ENCODE data around the gene EID1. TPM values are rescaled to one million over a fixed set of nuclear protein-coding genes. Genes with fewer than 3 reads are reported as not detected.
"Not testable (repeated sequence)": the region's sequence is repeated elsewhere in the genome, so short reads cannot be mapped to it uniquely, and the experiment has no call there.

Gene EID1
- total RNA-seq, 2 donors from 2014 or later, result 67.5 to 96.9 TPM

DNA sequence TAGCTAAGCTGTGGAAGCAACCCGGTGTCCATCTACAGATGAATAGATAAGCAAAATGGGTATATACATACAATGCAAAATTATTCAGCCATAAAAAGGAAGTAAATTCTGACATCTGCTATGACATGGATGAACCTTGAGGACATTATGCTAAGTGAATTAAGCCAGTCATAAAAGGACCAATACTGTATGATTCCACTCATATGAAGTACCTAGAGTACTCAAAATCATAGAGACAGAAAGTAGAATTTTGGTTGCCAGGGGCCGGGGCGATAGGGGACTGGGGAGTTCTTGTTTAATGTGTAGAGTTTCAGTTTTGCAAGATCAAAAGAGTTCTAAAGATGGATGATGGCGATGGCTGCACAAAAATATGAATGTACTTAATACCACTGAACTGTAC is 10.3 kb downstream of the EID1 start:
- no peak overlapping the region for H3K27ac Mint-ChIP-seq
- no peaks in the 10 kb centered on the region for H3K4me1 Mint-ChIP-seq
- peaks cover 19% of the 10 kb centered on the region for H3K27me3 Mint-ChIP-seq
- peak; percentile 83 for ATAC-seq (replicated peaks)
- no peaks in the 10 kb centered on the region for H3K9me3 Mint-ChIP-seq
- no peak overlapping the region for H3K4me3 Mint-ChIP-seq
- no peaks in the 10 kb centered on the region for H3K36me3 Mint-ChIP-seq (ENCODE audit: low read depth)

DNA sequence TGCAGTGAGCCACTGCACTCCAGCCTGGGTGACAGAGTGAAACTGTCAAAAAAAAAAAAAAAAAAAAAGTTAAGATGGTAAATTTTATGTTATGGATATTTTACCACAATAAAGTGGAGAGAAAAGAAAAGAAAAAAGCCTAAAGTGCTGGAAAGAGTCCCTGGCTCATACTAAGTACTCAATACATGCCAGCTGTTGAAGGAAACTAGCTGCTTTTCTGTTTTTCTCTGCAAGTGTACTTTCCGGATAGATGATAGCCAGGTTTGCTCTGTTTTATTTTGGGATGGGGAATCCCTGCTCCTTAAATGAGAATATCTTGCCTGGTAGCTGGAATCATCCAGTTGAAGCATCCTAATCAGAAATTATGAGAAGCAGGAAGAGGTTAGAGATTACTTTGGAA is 10.9 kb downstream of the EID1 start:
- Mint-ChIP-seq H3K9me3 (no peaks in the 10 kb centered on the region), H3K27me3 (peaks cover 21% of the 10 kb centered on the region), H3K36me3 (ENCODE audit: low read depth) (no peaks in the 10 kb centered on the region), H3K4me3 (no peak overlapping the region), H3K4me1 (no peaks in the 10 kb centered on the region), H3K27ac (no peak overlapping the region)
- ATAC-seq (replicated peaks), result no peak

DNA sequence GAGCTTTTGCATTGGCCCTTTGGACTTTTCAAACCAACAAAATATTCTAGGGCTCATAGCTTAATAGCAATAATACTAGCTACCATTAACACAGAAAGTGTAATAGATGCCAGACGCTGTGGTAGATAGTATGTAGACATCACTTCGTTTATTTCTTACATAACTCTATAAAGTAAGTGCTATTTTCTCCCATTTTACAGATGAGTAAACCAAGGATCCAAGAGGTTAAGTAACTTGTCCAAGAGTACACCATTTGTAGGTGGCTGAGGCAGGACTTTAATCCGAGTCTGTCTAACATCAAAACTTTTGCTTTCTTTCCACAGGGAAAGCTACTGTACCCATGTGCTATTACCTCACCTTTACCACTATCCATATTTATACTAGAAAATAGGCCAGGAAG is 12.0 kb downstream of the EID1 start:
- no peak overlapping the region for H3K4me3 Mint-ChIP-seq
- H3K27ac Mint-ChIP-seq, result no peak overlapping the region
- H3K9me3 Mint-ChIP-seq, result no peaks in the 10 kb centered on the region
- no peaks in the 10 kb centered on the region for H3K36me3 Mint-ChIP-seq (ENCODE audit: low read depth)
- H3K27me3 Mint-ChIP-seq, result peaks cover 23% of the 10 kb centered on the region
- no peaks in the 10 kb centered on the region for H3K4me1 Mint-ChIP-seq
- ATAC-seq (replicated peaks), result no peak

DNA sequence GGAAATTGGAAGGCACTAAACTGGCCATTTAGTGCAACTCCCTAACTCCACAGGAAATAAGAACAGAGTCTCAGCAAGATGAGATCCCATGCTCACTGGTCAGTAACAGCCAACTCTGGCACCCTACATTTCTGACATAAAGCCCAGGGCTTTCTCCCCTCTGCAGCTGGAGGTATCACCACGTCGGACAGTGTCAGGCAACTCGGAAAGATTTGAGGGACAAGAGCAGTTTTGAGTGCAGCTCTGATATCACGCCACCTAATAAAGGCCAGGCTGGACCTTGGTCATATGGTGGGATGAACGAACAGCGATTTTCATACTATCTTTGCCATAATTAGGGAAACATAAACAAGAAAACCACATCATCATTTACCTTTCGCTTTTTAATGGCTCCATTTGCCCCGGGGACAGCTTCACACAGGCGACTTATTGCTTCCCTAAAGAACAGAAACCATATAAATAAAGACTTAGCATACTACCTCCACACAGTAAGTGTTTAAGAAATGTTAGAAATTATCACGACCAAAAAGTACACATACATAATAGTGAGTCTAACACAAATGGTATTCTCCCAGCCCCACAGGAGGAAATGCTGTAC is 12.5 kb downstream of the EID1 start:
- ATAC-seq (replicated peaks), result no peak
- H3K9me3 Mint-ChIP-seq, result no peaks in the 10 kb centered on the region

DNA sequence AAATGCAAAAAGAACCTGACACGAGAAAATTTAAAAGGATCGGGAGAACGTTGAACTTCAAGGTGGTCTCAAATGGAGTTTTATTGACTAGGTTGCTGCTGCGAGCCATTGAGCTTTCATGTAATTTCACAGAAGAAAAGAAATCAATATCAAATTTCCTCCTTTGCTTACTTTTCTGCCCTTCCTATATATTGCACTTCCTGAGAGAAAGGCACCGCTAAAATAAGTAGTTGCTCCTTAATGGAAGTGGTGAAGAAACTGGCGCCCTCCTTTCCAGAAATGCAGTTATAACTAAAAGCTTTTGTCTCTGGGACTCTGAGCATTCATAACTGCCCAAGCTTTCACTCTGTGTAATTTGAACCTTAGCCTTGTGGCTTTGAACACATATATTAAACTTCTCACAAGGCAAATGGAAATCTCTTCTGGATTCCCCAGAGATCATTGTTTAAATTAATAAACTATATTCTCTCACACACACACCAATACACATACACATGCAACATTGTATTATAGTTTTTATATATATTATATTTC is 13.4 kb downstream of the EID1 start:
- no peaks in the 10 kb centered on the region for H3K36me3 Mint-ChIP-seq (ENCODE audit: low read depth)
- no peaks in the 10 kb centered on the region for H3K9me3 Mint-ChIP-seq
- H3K4me1 Mint-ChIP-seq, result no peaks in the 10 kb centered on the region
- H3K27me3 Mint-ChIP-seq, result peaks cover 25% of the 10 kb centered on the region
- H3K4me3 Mint-ChIP-seq, result no peak overlapping the region
- ATAC-seq (replicated peaks), result no peak
- H3K27ac Mint-ChIP-seq, result no peak overlapping the region

More for the DNA sequence above, 12.5 kb downstream of the EID1 start:
- H3K36me3 Mint-ChIP-seq (ENCODE audit: low read depth), result no peaks in the 10 kb centered on the region
- no peaks in the 10 kb centered on the region for H3K4me1 Mint-ChIP-seq
- H3K4me3 Mint-ChIP-seq, result no peak overlapping the region
- peaks cover 23% of the 10 kb centered on the region for H3K27me3 Mint-ChIP-seq
- no peak overlapping the region for H3K27ac Mint-ChIP-seq

DNA sequence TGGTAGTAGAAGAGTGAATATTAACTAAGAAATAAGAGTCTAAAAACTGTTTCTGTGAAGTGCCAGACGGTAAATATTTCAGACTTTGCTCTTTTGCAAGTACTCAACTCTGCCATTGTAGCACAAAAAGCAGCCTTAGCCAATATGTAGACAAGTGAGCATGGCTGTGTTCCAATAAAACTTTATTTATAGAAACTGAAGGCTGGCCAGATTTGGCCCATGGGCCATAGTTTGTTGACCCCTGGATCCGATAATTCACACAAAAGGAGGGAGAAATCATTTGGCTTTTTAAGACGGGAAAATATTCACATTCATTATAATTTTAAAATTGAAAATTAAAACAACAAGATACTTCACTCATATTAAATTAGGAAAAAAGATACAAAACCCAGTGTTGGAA is 15.4 kb downstream of the EID1 start:
- H3K27me3 Mint-ChIP-seq, result peaks cover 38% of the 10 kb centered on the region
- no peaks in the 10 kb centered on the region for H3K36me3 Mint-ChIP-seq (ENCODE audit: low read depth)
- H3K9me3 Mint-ChIP-seq, result no peaks in the 10 kb centered on the region
- peaks cover 4% of the 10 kb centered on the region for H3K4me1 Mint-ChIP-seq
- H3K27ac Mint-ChIP-seq, result no peak overlapping the region
- no peak for ATAC-seq (replicated peaks)
- H3K4me3 Mint-ChIP-seq, result no peak overlapping the region

DNA sequence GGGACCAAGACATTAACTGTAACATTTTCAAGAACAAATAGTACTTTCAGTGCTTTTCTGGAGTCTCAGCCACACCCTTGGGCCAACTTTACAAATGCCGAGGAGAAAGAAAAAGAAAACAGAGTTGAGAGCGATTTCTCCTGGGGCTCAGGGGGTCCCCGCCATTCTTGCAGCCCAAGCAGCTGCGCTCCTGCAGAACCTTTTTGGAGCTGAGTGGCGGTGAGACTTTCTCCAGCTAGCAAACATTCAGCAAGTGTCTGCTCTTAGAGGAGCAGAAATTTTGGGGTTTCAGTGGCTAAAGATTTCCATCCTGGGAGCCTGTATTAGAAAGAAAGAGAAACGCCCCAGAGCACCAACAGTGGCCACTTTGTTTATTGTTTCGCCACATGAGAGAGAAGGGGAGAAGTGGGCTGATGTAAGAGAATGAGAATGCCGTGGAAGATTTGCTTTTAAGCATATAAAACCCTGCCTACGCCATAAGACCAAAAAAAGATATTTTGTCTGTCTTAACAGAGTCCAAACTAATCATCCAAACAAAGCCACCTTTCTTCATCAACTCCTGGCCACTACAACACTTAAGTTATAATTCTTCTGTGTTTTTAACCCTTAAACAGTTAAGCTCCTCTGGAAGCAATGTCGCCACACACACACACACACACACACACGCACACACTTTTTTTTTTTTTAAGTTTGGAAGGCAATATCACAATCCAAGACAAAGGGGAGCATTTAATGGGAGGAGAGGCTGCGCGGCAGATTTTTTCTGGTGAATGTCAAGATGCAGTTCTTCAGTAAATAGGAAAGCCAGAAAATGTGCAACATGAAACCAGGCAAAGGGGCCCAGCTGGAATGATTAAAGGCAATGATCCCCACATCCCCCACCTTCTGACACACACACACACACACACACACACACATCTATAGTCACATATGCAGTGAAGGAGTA is 19.2 kb downstream of the EID1 start:
- ATAC-seq (replicated peaks), result peak; percentile 19
- no peaks in the 10 kb centered on the region for H3K36me3 Mint-ChIP-seq (ENCODE audit: low read depth)
- peaks cover 36% of the 10 kb centered on the region for H3K27me3 Mint-ChIP-seq
- no peak overlapping the region for H3K4me3 Mint-ChIP-seq
- H3K9me3 Mint-ChIP-seq, result no peaks in the 10 kb centered on the region
- no peak overlapping the region for H3K27ac Mint-ChIP-seq
- peaks cover 4% of the 10 kb centered on the region for H3K4me1 Mint-ChIP-seq

DNA sequence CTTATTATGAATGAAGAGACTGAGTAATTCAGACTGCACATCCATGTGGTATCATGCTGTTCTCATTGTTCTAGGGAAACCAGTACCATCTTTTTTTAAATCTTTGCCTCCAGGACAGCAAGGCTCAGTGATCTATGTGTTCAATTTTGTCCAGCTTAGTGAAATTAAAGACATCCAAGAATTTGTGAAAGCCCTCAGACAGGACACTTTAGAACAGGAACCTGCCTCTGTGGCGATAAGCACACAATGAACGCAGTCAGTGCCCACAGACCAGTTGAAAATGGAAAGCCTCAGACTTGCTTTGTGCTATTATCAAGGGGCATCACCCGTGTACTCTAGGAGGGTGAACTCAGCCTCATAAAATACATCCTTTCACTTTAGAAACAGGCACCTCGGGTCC is 20.1 kb downstream of the EID1 start:
- no peak for ATAC-seq (replicated peaks)
- Mint-ChIP-seq H3K9me3 (no peaks in the 10 kb centered on the region), H3K27ac (no peak overlapping the region), H3K27me3 (peaks cover 31% of the 10 kb centered on the region), H3K4me3 (no peak overlapping the region), H3K4me1 (peaks cover 4% of the 10 kb centered on the region), H3K36me3 (ENCODE audit: low read depth) (no peaks in the 10 kb centered on the region)

DNA sequence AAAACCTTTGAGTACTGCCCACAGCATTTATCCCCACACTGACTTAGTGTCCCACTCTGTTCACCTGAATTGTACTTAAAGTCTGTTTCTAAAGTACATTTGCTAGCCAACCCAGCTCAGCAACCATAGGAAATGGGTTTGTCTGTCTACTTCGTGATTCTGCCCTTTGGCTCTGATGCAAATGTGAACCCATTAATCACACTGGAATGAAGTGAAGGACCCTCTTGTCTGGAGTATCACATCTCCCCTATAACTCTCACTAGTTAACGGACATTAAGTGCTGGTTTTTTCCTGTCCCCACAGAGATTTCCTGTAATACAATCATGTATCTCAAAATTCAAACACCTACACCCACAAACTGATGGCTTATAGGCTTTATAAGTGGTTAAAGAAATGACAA is 20.5 kb downstream of the EID1 start:
- no peaks in the 10 kb centered on the region for H3K9me3 Mint-ChIP-seq
- no peak overlapping the region for H3K4me3 Mint-ChIP-seq
- peaks cover 27% of the 10 kb centered on the region for H3K27me3 Mint-ChIP-seq
- no peak for ATAC-seq (replicated peaks)
- no peaks in the 10 kb centered on the region for H3K36me3 Mint-ChIP-seq (ENCODE audit: low read depth)
- no peak overlapping the region for H3K27ac Mint-ChIP-seq
- peaks cover 4% of the 10 kb centered on the region for H3K4me1 Mint-ChIP-seq

DNA sequence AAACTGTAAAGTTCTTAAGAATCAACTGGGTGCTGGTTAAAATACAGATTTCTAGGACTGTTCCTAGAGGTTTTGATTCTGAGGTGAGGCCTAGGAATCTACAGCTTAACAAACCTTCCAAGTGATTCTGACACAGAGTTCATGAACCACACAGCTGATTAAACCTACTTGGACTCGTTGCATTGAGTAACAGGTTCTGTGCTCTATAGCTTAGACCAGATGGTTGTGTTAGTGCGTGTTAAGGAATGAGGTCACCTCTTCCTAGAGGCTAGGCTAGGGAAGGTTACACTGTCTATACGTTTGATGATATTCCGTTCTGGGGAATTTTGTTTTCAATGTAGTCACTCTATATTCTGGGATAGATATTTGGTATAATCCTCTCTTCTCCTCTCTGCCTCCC is 21.9 kb downstream of the EID1 start:
- H3K4me3 Mint-ChIP-seq, result no peak overlapping the region
- peaks cover 23% of the 10 kb centered on the region for H3K27me3 Mint-ChIP-seq
- peaks cover 4% of the 10 kb centered on the region for H3K4me1 Mint-ChIP-seq
- no peaks in the 10 kb centered on the region for H3K36me3 Mint-ChIP-seq (ENCODE audit: low read depth)
- no peaks in the 10 kb centered on the region for H3K9me3 Mint-ChIP-seq
- ATAC-seq (replicated peaks), result no peak
- no peak overlapping the region for H3K27ac Mint-ChIP-seq

DNA sequence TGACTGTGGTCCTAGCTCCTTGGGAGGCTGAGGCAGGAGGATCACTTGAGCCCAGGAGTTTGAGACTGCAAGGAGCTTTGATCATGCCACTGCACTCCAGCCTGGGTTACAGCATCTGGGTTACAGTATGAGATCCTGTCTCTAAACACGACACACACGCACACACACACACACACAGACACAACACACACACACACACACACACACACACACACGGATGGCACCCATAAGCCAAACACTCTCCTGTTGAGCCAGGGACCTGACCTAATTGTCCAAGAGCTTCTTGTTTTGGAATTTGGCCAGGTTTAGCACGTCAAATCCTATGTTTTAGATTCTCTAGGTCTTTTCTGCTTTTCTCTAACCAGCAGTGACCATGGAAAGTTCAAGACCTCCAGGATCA is 26.8 kb downstream of the EID1 start:
- Mint-ChIP-seq H3K36me3 (ENCODE audit: low read depth) (no peaks in the 10 kb centered on the region), H3K9me3 (no peaks in the 10 kb centered on the region), H3K4me3 (no peak overlapping the region), H3K4me1 (peaks cover 5% of the 10 kb centered on the region), H3K27me3 (no peaks in the 10 kb centered on the region), H3K27ac (no peak overlapping the region)
- ATAC-seq (replicated peaks), result no peak

DNA sequence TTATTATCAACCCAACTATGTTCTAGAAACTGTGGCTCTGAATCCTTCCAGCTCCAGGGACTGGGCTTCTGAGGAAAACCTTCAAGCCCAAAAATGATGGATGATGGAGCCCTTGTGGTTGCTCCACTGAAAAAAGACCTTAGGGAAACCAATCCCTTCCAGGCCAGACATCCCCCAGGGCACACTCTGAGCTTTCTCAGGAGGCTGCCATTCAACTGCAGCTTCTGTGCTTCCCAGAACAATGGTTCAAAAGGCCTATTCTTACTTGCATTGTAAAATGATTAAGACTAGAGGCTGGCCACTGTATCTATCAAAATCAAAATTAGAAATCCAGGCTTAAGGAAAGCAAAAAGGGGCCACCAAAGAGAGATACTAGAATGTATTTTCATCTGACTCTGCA is 27.3 kb downstream of the EID1 start:
- peaks cover 2% of the 10 kb centered on the region for H3K27me3 Mint-ChIP-seq
- peak overlapping the region; percentile 51 for H3K27ac Mint-ChIP-seq
- H3K36me3 Mint-ChIP-seq (ENCODE audit: low read depth), result no peaks in the 10 kb centered on the region

DNA sequence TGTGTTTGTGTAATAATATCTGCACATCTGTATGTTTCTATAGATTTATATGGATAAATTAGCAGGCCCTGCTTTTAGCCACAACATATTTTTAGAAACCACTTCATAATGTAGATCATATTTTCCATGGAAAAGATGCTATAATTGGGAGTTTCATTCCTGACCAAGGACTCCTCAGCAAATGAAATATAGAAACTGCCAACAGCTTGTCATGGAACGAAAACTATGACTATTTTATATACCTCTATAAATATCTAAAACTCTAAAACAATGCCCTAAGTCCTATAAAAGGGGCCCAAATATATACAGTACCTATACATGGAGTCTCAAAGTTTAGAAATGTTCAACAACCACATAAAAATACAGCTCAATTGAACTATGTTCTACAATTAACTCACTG is 27.9 kb downstream of the EID1 start:
- H3K27ac Mint-ChIP-seq, result peak overlapping the region; percentile 51
- ATAC-seq (replicated peaks), result peak; percentile 47
- no peaks in the 10 kb centered on the region for H3K36me3 Mint-ChIP-seq (ENCODE audit: low read depth)
- H3K4me3 Mint-ChIP-seq, result no peak overlapping the region
- H3K9me3 Mint-ChIP-seq, result no peaks in the 10 kb centered on the region
- peaks cover 6% of the 10 kb centered on the region for H3K27me3 Mint-ChIP-seq
- H3K4me1 Mint-ChIP-seq, result peaks cover 5% of the 10 kb centered on the region

More for the DNA sequence above, 27.3 kb downstream of the EID1 start:
- no peak for ATAC-seq (replicated peaks)
- peaks cover 5% of the 10 kb centered on the region for H3K4me1 Mint-ChIP-seq
- H3K9me3 Mint-ChIP-seq, result no peaks in the 10 kb centered on the region
- H3K4me3 Mint-ChIP-seq, result no peak overlapping the region

DNA sequence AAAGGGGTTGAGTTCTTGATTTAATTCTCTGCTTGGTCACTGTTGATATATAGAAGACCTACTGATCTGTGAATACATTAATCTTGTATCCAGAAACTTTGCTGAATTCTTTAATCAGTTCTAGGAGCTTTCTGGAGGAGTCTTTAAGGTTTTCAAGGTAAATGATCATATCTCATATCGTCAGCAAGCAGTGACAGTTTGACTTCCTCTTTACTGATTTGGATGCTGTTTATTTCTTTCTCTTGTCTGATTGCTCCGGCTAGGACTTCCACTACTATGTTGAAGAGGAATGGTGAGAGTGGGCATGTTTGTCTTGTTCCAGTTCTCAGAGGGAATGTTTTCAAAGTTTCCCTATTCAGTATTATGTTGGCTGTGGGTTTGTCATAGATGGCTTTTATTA is 31.4 kb downstream of the EID1 start:
- H3K9me3 Mint-ChIP-seq, H3K27ac Mint-ChIP-seq: not testable (repeated sequence)

DNA sequence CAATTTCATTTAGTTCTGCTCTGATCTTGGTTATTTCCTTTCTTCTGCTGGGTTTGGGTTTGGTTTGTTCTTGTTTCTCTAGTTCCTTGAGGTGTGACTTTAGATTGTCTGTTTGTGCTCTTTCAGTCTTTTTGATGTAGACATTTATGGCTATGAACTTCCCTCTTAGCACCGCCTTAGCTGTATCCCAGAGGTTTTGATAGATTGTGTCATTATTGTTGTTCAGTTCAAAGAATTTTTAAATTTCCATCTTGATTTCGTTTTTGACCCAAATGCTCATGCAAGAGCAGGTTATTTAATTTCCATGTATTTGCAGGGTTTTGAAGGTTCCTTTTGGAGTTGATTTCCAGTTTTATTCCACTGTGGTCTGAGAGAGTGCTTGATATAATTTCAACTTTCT is 32.6 kb downstream of the EID1 start:
- H3K4me1 Mint-ChIP-seq; H3K4me3 Mint-ChIP-seq; H3K9me3 Mint-ChIP-seq; H3K27me3 Mint-ChIP-seq; H3K27ac Mint-ChIP-seq; ATAC-seq (replicated peaks); H3K36me3 Mint-ChIP-seq (ENCODE audit: low read depth): not testable (repeated sequence)

More for the DNA sequence above, 31.4 kb downstream of the EID1 start:
- ATAC-seq (replicated peaks); H3K4me1 Mint-ChIP-seq; H3K36me3 Mint-ChIP-seq (ENCODE audit: low read depth); H3K27me3 Mint-ChIP-seq; H3K4me3 Mint-ChIP-seq: not testable (repeated sequence)
